Activated naive CD4-positive, alpha-beta T cell treated with anti-CD3 and anti-CD28 coated beads for 36 hours (primary cell): Measurements from ENCODE around the gene GAB4. TPM values are rescaled to one million over a fixed set of nuclear protein-coding genes. Genes with fewer than 3 reads are reported as not detected.
A peak's percentile ranks its signal among the peaks of the same experiment; 100 is the strongest.
"Not testable (repeated sequence)": the region's sequence is repeated elsewhere in the genome, so short reads cannot be mapped to it uniquely, and the experiment has no call there.

Experiments
- CTCF ChIA-PET: fragments of 350-600 bp; sonication (Branson Sonifier 250); formaldehyde crosslinking; loops from one replicate; lab custom pipeline; 2021; ENCODE audit warnings: antibody characterized with exemption; lab: Charles Lee
- DNase-seq: peaks from one replicate; pipeline ENCODE4 v3.0.0-alpha.2; 2020
- H3K27ac Mint-ChIP-seq: one replicate; pipeline ENCODE4 v1.8.0; 2021; ENCODE audit warnings: mild to moderate bottlenecking, mixed read lengths
- H3K27me3 Mint-ChIP-seq: one replicate; pipeline ENCODE4 v1.8.0; 2021; ENCODE audit warnings: low read depth, mixed read lengths
- H3K36me3 Mint-ChIP-seq: one replicate; pipeline ENCODE4 v1.8.0; 2021; ENCODE audit warnings: low read depth, mixed read lengths
- H3K4me1 Mint-ChIP-seq: one replicate; pipeline ENCODE4 v1.8.0; 2021; ENCODE audit warnings: low read depth, mixed read lengths
- H3K4me3 Mint-ChIP-seq: one replicate; pipeline ENCODE4 v1.8.0; 2021; ENCODE audit warnings: mild to moderate bottlenecking, moderate library complexity, mixed read lengths
- H3K9me3 Mint-ChIP-seq: one replicate; pipeline ENCODE4 v1.8.0; 2021; ENCODE audit warnings: mixed read lengths
- intact Hi-C: fragments of 100-400 bp; cut with micrococcal nuclease; formaldehyde crosslinking; loops from one replicate; pipeline ENCODE4 v1.15.1; 2023
- total RNA-seq, 2 experiments: library from RNA; stranded (reverse); gene quantifications; one replicate each; pipeline ENCODE4 v1.2.3, GENCODE V29; 2021

The GAB4 gene
- not detected for total RNA-seq

GRCh38 chr22:17007852-17008731, at the start of gene GAB4:
Gene GAB4, minus strand, starts transcription at chr22:17008222. Its CDS starts 108 bp downstream, at chr22:17008114.
- no peaks in the 10 kb centered on the region for H3K4me1 Mint-ChIP-seq
- CTCF ChIA-PET, result no interaction called here

GRCh38 chr22:17056807-17057206, 48.8 kb upstream of the GAB4 start:
- CTCF ChIA-PET, result interaction anchor here (0.6 to 3.1 kb wide), 9 partner anchors 17 to 303 kb away, joined by 3 to 64 read pairs (median 7); no protein-coding TSS in a partner anchor

More at GRCh38 chr22:17007852-17008731, at the start of gene GAB4:
- H3K27ac Mint-ChIP-seq, result no peak within 1 kb of the TSS
- DNase-seq, result no peak
- peaks cover 44% of the 10 kb centered on the region for H3K27me3 Mint-ChIP-seq
- intact Hi-C loops, result no loop called here
- no peaks in the 10 kb centered on the region for H3K36me3 Mint-ChIP-seq
- H3K4me3 Mint-ChIP-seq, result no peak within 1 kb of the TSS
- peaks cover 12% of the 10 kb centered on the region for H3K9me3 Mint-ChIP-seq

GRCh38 chr22:17056058-17056457, 48.0 kb upstream of the GAB4 start:
- no peak for DNase-seq
- Mint-ChIP-seq H3K4me3 (no peak overlapping the region), H3K9me3 (no peaks in the 10 kb centered on the region), H3K4me1 (peaks cover 3% of the 10 kb centered on the region), H3K36me3 (no peaks in the 10 kb centered on the region), H3K27ac (no peak overlapping the region), H3K27me3 (no peaks in the 10 kb centered on the region)
- CTCF ChIA-PET, result interaction anchor here (2.0 kb wide), 1 partner anchor 124 kb away, joined by 9 read pairs; no protein-coding TSS in a partner anchor
- intact Hi-C loops, result loop anchor here (10.0 kb wide), 1 partner anchor 281 kb away; no protein-coding TSS in a partner anchor

More at GRCh38 chr22:17056807-17057206, 48.8 kb upstream of the GAB4 start:
- H3K4me1 Mint-ChIP-seq, result peaks cover 3% of the 10 kb centered on the region
- no peak overlapping the region for H3K4me3 Mint-ChIP-seq
- no peak overlapping the region for H3K27ac Mint-ChIP-seq
- H3K27me3 Mint-ChIP-seq, result no peaks in the 10 kb centered on the region
- no peaks in the 10 kb centered on the region for H3K9me3 Mint-ChIP-seq
- DNase-seq, result no peak
- no peaks in the 10 kb centered on the region for H3K36me3 Mint-ChIP-seq
- intact Hi-C loops, result loop anchor here (10.0 kb wide), 1 partner anchor 282 kb away; no protein-coding TSS in a partner anchor

- intact Hi-C loops, result no loop called here
- Mint-ChIP-seq H3K4me3 (no peak overlapping the region), H3K36me3 (no peaks in the 10 kb centered on the region), H3K9me3 (no peaks in the 10 kb centered on the region), H3K27ac (no peak overlapping the region), H3K4me1 (peaks cover 10% of the 10 kb centered on the region), H3K27me3 (no peaks in the 10 kb centered on the region)
- DNase-seq, result no peak
- CTCF ChIA-PET, result no interaction called here
Measured at GRCh38 chr22:17047656-17048055, 39.6 kb upstream of the GAB4 start.

- Mint-ChIP-seq H3K4me1 (peaks cover 10% of the 10 kb centered on the region), H3K36me3 (no peaks in the 10 kb centered on the region), H3K9me3 (no peaks in the 10 kb centered on the region), H3K27me3 (no peaks in the 10 kb centered on the region), H3K27ac (no peak overlapping the region), H3K4me3 (no peak overlapping the region)
- intact Hi-C loops, result no loop called here
- no peak for DNase-seq
- CTCF ChIA-PET, result no interaction called here
Measured at GRCh38 chr22:17046566-17047348, 38.7 kb upstream of the GAB4 start.

GRCh38 chr22:17043521-17043920, 35.5 kb upstream of the GAB4 start:
- no peaks in the 10 kb centered on the region for H3K9me3 Mint-ChIP-seq
- H3K4me1 Mint-ChIP-seq, result peaks cover 7% of the 10 kb centered on the region

GRCh38 chr22:17036842-17037711, 29.1 kb upstream of the GAB4 start:
- H3K36me3 Mint-ChIP-seq, H3K9me3 Mint-ChIP-seq, H3K27ac Mint-ChIP-seq, CTCF ChIA-PET, H3K27me3 Mint-ChIP-seq, DNase-seq: not testable (repeated sequence)
- H3K4me3 Mint-ChIP-seq, result peak overlapping the region; percentile 67
- intact Hi-C loops, result loop anchor here (10.0 kb wide), 1 partner anchor 212 kb away; the partner anchor contains the start of gene XKR3
- H3K4me1 Mint-ChIP-seq, result peaks cover 13% of the 10 kb centered on the region

More at GRCh38 chr22:17043521-17043920, 35.5 kb upstream of the GAB4 start:
- H3K4me3 Mint-ChIP-seq, result no peak overlapping the region
- intact Hi-C loops, result no loop called here
- CTCF ChIA-PET, result interaction anchor here (0.7 to 2.5 kb wide), 2 partner anchors 15 to 17 kb away, joined by 4 to 9 read pairs; no protein-coding TSS in a partner anchor
- H3K36me3 Mint-ChIP-seq, result no peaks in the 10 kb centered on the region
- H3K27ac Mint-ChIP-seq, result no peak overlapping the region
- H3K27me3 Mint-ChIP-seq, result no peaks in the 10 kb centered on the region
- DNase-seq, result no peak

- H3K4me1 Mint-ChIP-seq, result peaks cover 13% of the 10 kb centered on the region
- H3K36me3 Mint-ChIP-seq, result not testable (repeated sequence)
Measured at GRCh38 chr22:17035976-17036841, 28.2 kb upstream of the GAB4 start.

GRCh38 chr22:17035246-17035645, 27.2 kb upstream of the GAB4 start:
- intact Hi-C loops, result loop anchor here (10.0 kb wide), 1 partner anchor 210 kb away; the partner anchor contains the start of gene XKR3
- Mint-ChIP-seq H3K9me3 (no peaks in the 10 kb centered on the region), H3K36me3 (no peaks in the 10 kb centered on the region), H3K27ac (no peak overlapping the region), H3K4me3 (peak overlapping the region; percentile 16), H3K27me3 (peaks cover 9% of the 10 kb centered on the region), H3K4me1 (peaks cover 13% of the 10 kb centered on the region)
- CTCF ChIA-PET, result interaction anchor here (1.3 kb wide), 1 partner anchor 23 kb away, joined by 3 read pairs; no protein-coding TSS in a partner anchor
- no peak for DNase-seq

More at GRCh38 chr22:17035976-17036841, 28.2 kb upstream of the GAB4 start:
- H3K27me3 Mint-ChIP-seq, CTCF ChIA-PET, H3K9me3 Mint-ChIP-seq, DNase-seq: not testable (repeated sequence)
- intact Hi-C loops, result loop anchor here (10.0 kb wide), 1 partner anchor 211 kb away; the partner anchor contains the start of gene XKR3
- Mint-ChIP-seq H3K4me3 (peak overlapping the region; percentile 60), H3K27ac (peak overlapping the region; percentile 65)

GRCh38 chr22:17034532-17034931, 26.5 kb upstream of the GAB4 start:
- H3K36me3 Mint-ChIP-seq, H3K27ac Mint-ChIP-seq, H3K9me3 Mint-ChIP-seq, H3K27me3 Mint-ChIP-seq, DNase-seq, H3K4me3 Mint-ChIP-seq: not testable (repeated sequence)
- peaks cover 10% of the 10 kb centered on the region for H3K4me1 Mint-ChIP-seq
- intact Hi-C loops, result loop anchor here (10.0 kb wide), 1 partner anchor 210 kb away; the partner anchor contains the start of gene XKR3
- CTCF ChIA-PET, result interaction anchor here (1.3 kb wide), 1 partner anchor 23 kb away, joined by 3 read pairs; no protein-coding TSS in a partner anchor
